BJ (cell line): Measurements from ENCODE around the gene GDI1. TPM values are rescaled to one million over a fixed set of nuclear protein-coding genes. Genes with fewer than 3 reads are reported as not detected.

Experiments used
- CTCF ChIA-PET: fragments of 350-600 bp; formaldehyde crosslinking; extraction: SDS; loops from one replicate; lab custom pipeline; 2021; ENCODE audit warnings: antibody characterized with exemption, inconsistent platforms; lab: Yijun Ruan, JAX
- POLR2A ChIA-PET: fragments of 300-600 bp; sonication (Branson Sonifier 250); formaldehyde crosslinking; extraction: SDS; loops from one replicate; lab custom pipeline; 2021; ENCODE audit warnings: antibody characterized with exemption; lab: Charles Lee
- DNase-seq: peaks from one replicate; pipeline ENCODE4 v3.0.0-alpha.2; 2011; ENCODE audit warnings: low read depth
- H3K27me3 ChIP-seq: 2 replicates; pipeline ENCODE4 v1.6.0; 2011; ENCODE audit warnings: low read length; ENCODE audit not compliant: control insufficient read depth, insufficient read depth
- H3K36me3 ChIP-seq: 2 replicates; pipeline ENCODE4 v1.5.1; 2011; ENCODE audit warnings: low read length; ENCODE audit not compliant: control insufficient read depth, insufficient read depth
- H3K4me3 ChIP-seq: 2 replicates; pipeline ENCODE4 v1.5.1; 2011; ENCODE audit warnings: low read depth, mild to moderate bottlenecking, control low read depth, low read length
- CTCF ChIP-seq: IDR thresholded peaks from 2 replicates; pipeline ENCODE4 v1.5.1; 2011; ENCODE audit warnings: low read depth, mild to moderate bottlenecking, control low read depth, inconsistent platforms, low read length, moderate library complexity; ENCODE audit not compliant: insufficient read depth
- polyA plus RNA-seq: library from polyadenylated mRNA; depleted of rRNA; stranded (reverse); fragments of >200 nt; gene quantifications from 2 replicates; pipeline ENCODE4 v1.2.3, GENCODE V29; 2011

Gene GDI1
- polyA plus RNA-seq, 1 experiment, result 216 TPM

GRCh38 chrX:154441984-154442707, 5.2 kb downstream of the GDI1 start:
- DNase-seq, result no peak
- Histone ChIP-seq H3K4me3 (no peak overlapping the region), H3K27me3 (no peaks in the 10 kb centered on the region), H3K36me3 (peaks cover 13% of the 10 kb centered on the region)
- ChIA-PET CTCF (interaction anchor here (1.1 kb wide), 1 partner anchor 43 kb away, joined by 4 read pairs; the partner anchor contains the start of gene RPL10), POLR2A (no interaction called here)
- TF ChIP-seq CTCF, result no peak

- Histone ChIP-seq H3K4me3 (peak overlapping the region; percentile 26), H3K27me3 (no peaks in the 10 kb centered on the region), H3K36me3 (peaks cover 13% of the 10 kb centered on the region)
- TF ChIP-seq CTCF, result no peak
- CTCF ChIA-PET, result no interaction called here
- no peak for DNase-seq
- POLR2A ChIA-PET, result no interaction called here
Observed at GRCh38 chrX:154443479-154443910, 6.5 kb downstream of the GDI1 start.

GRCh38 chrX:154443992-154444754, 7.2 kb downstream of the GDI1 start, which contains the start of gene FAM50A:
TSS of gene FAM50A (plus strand) at chrX:154444141. CDS start at chrX:154444236, 95 bp downstream.
- ChIA-PET CTCF (interaction anchor here (1.7 kb wide), 1 partner anchor 46 kb away, joined by 3 read pairs; the partner anchor contains the start of gene SLC10A3), POLR2A (interaction anchor here (0.6 kb wide), 1 partner anchor 32 kb away, joined by 3 read pairs; no protein-coding TSS in a partner anchor)
- no peak for DNase-seq

GRCh38 chrX:154444755-154445246, 7.8 kb downstream of the GDI1 start:
- CTCF ChIA-PET, result interaction anchor here (1.7 kb wide), 1 partner anchor 45 kb away, joined by 3 read pairs; the partner anchor contains the start of gene SLC10A3
- DNase-seq, result no peak
- no peak for TF ChIP-seq CTCF
- POLR2A ChIA-PET, result interaction anchor here (0.6 kb wide), 1 partner anchor 33 kb away, joined by 3 read pairs; no protein-coding TSS in a partner anchor
- H3K27me3 ChIP-seq, result no peaks in the 10 kb centered on the region
- H3K36me3 ChIP-seq, result peaks cover 18% of the 10 kb centered on the region
- H3K4me3 ChIP-seq, result peak overlapping the region; percentile 63

More at GRCh38 chrX:154443992-154444754, 7.2 kb downstream of the GDI1 start, which contains the start of gene FAM50A:
- Histone ChIP-seq H3K27me3 (no peaks in the 10 kb centered on the region), H3K36me3 (peaks cover 19% of the 10 kb centered on the region), H3K4me3 (peak within 1 kb of the TSS; percentile 63)
- TF ChIP-seq CTCF, result no peak

- no peaks in the 10 kb centered on the region for H3K27me3 ChIP-seq
- peaks cover 23% of the 10 kb centered on the region for H3K36me3 ChIP-seq
- ChIA-PET POLR2A (no interaction called here), CTCF (interaction anchor here (1.7 kb wide), 1 partner anchor 44 kb away, joined by 3 read pairs; the partner anchor contains the start of gene SLC10A3)
- no peak overlapping the region for H3K4me3 ChIP-seq
- DNase-seq, result no peak
- TF ChIP-seq CTCF, result no peak
Observed at GRCh38 chrX:154445776-154446175, 8.8 kb downstream of the GDI1 start.
